Tibial artery (tissue), 4 donors: ENCODE measurements around the gene ASB2.

ENCODE experiments used
- DNase-seq, 2 donors: peaks; one replicate each; pipeline ENCODE4 v3.0.0-alpha.2; 2019
- H3K27ac ChIP-seq, 2 donors: fragments of 200-600 bp; sonication (generic) in 1 of 2; 1 replicate in 1 of 2; 2 replicates in 1 of 2; pipeline ENCODE4 v1.5.1; 2018 to 2019; ENCODE audit warnings: mild to moderate bottlenecking in 1 of 2
- H3K27me3 ChIP-seq, 2 donors: fragments of 200-600 bp; sonication (generic) in 1 of 2; one replicate each; pipeline versions ENCODE4 v1.5.1 to v1.6.0; 2016 to 2019
- H3K36me3 ChIP-seq, 3 donors: fragments of 200-600 bp; sonication (generic) in 2 of 3; one replicate each; pipeline ENCODE4 v1.5.1; 2016 to 2019; ENCODE audit warnings: mild to moderate bottlenecking in 2 of 3
- H3K4me1 ChIP-seq, 4 donors: fragments of 200-600 bp; sonication (generic) in 2 of 4; 1 replicate in 3 of 4; 2 replicates in 1 of 4; pipeline ENCODE4 v1.5.1; 2016 to 2019
- H3K4me3 ChIP-seq, 2 donors: fragments of 200-600 bp; sonication (generic) in 1 of 2; 1 replicate in 1 of 2; 2 replicates in 1 of 2; pipeline ENCODE4 v1.5.1; 2018 to 2019; ENCODE audit warnings: mild to moderate bottlenecking in 2 of 2
- H3K9me3 ChIP-seq, 3 donors: fragments of 200-600 bp; sonication (generic) in 1 of 3; one replicate each; pipeline ENCODE4 v1.5.1; 2016 to 2019
- intact Hi-C: fragments of 100-400 bp; cut with DNase I; formaldehyde crosslinking; loops from one replicate; pipeline ENCODE4 v1.15.0; 2023; ENCODE audit warnings: low total_unique reads
- TF ChIP-seq, protein P1 (sequence below), 2 experiments: fragments of 200-600 bp in 1 of 2; fragments of 450-650 bp in 1 of 2; IDR thresholded peaks; one replicate each; pipeline ENCODE4 v1.5.1; 2017 to 2019; ENCODE audit warnings: antibody characterized with exemption in 2 of 2, mild to moderate bottlenecking in 1 of 2, moderate library complexity in 1 of 2

Gene ASB2

DNA sequence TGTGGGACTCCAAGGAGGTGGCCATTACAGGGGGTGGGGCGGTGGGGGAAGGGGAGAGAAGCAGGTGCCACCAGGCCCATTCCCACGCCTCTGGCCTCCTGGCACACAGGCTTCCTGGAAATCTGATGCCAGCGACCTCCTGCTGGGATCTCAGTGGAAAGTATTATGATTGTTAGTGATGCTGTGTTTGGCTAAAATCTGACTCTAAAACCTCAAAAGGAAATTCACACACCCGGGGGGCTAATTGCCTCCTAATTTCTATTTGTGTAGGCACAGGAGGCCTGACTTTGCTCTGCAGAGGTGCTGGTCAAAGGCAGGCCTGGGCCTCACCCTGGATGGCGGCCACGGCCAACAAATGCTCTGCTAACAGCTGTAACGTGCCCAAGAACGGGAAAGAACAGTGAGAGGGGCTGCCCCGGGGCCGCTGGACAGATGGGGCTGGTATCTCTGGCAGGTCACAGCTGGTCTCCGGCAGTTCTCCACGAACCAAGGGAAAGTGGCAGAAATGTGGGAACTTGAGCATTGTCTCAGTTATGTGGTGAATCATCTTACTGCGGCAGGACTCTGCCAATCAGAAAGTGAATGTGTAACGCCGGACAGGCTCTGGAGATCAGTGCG is 35.0 kb downstream of the ASB2 start:
- no peak for DNase-seq

GRCh38 chr14:93940437-93940836 is 35.9 kb downstream of the ASB2 start:
- Histone ChIP-seq H3K9me3 (no peaks in the 10 kb centered on the region), H3K27me3 (no peaks in the 10 kb centered on the region), H3K4me3 (no peak overlapping the region), H3K36me3 (peaks cover 22 to 57% (median 34%) of the 10 kb centered on the region in 3 donors), H3K4me1 (peaks cover 0 to 27% (median 12%) of the 10 kb centered on the region in 4 donors), H3K27ac (peak overlapping the region in 1 of 2 donors; percentile 62)
- intact Hi-C loops = loop anchor here (1.0 to 10.0 kb wide), 2 partner anchors 62 to 194 kb away; no protein-coding TSS in a partner anchor
- DNase-seq = no peak
- TF ChIP-seq, protein P1, sequence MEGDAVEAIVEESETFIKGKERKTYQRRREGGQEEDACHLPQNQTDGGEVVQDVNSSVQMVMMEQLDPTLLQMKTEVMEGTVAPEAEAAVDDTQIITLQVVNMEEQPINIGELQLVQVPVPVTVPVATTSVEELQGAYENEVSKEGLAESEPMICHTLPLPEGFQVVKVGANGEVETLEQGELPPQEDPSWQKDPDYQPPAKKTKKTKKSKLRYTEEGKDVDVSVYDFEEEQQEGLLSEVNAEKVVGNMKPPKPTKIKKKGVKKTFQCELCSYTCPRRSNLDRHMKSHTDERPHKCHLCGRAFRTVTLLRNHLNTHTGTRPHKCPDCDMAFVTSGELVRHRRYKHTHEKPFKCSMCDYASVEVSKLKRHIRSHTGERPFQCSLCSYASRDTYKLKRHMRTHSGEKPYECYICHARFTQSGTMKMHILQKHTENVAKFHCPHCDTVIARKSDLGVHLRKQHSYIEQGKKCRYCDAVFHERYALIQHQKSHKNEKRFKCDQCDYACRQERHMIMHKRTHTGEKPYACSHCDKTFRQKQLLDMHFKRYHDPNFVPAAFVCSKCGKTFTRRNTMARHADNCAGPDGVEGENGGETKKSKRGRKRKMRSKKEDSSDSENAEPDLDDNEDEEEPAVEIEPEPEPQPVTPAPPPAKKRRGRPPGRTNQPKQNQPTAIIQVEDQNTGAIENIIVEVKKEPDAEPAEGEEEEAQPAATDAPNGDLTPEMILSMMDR (IDR thresholded peaks at IDR 0.05) = no peak

More for the DNA sequence above, 35.0 kb downstream of the ASB2 start:
- Histone ChIP-seq H3K27ac (peak overlapping the region; percentile 40 to 62), H3K9me3 (no peaks in the 10 kb centered on the region), H3K36me3 (peaks cover 26 to 62% (median 33%) of the 10 kb centered on the region in 3 donors), H3K4me3 (no peak overlapping the region), H3K4me1 (peaks cover 0 to 27% (median 12%) of the 10 kb centered on the region in 4 donors), H3K27me3 (no peaks in the 10 kb centered on the region)
- TF ChIP-seq, protein P1 (IDR thresholded peaks at IDR 0.05) = no peak
- intact Hi-C loops = loop anchor here (10.0 kb wide), 1 partner anchor 193 kb away; no protein-coding TSS in a partner anchor

- peak overlapping the region; percentile 30 to 31 for H3K4me3 ChIP-seq
- peak overlapping the region; percentile 37 to 62 for H3K27ac ChIP-seq
- peak; percentile 76 to 86 for DNase-seq
Measured at GRCh38 chr14:93939304-93940229, 36.8 kb downstream of the ASB2 start.

DNA sequence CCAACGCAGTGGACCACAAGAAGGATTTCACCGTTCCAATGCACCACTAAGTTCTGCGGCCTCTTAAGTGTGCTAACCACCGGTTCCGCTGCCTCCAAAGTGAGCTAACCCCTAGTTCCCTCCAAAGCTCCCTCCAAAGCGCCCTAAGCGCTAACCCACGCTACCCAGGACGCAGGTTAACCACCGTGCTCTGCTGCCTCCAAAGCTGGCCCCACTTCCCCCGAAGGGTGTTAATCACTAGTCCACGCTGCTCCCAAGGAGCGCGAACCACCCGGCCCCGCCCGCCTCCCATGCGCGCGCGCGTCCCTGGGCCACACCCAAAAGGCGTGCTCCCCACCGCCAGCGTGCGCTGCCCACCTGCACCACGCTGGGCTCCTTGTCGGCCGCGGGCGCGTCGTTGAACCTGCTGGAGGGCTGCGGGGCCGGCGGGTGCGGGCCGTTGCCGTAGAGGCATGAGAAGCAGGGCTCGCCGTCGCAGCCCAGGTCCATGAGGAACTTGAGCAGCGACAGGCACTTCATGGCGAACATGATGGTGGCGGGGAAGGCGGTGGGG is 37.5 kb downstream of the ASB2 start:
- Histone ChIP-seq H3K27me3 (no peaks in the 10 kb centered on the region), H3K4me3 (peak overlapping the region; percentile 30 to 31), H3K36me3 (peaks cover 25 to 57% (median 34%) of the 10 kb centered on the region in 3 donors), H3K27ac (peak overlapping the region in 1 of 2 donors; percentile 62), H3K4me1 (peaks cover 0 to 27% (median 12%) of the 10 kb centered on the region in 4 donors), H3K9me3 (no peaks in the 10 kb centered on the region)
- DNase-seq = no peak
- TF ChIP-seq, protein P1 (IDR thresholded peaks at IDR 0.05) = no peak
- intact Hi-C loops = loop anchor here (1.0 kb wide), 1 partner anchor 66 kb away; no protein-coding TSS in a partner anchor

More at GRCh38 chr14:93939304-93940229, 36.8 kb downstream of the ASB2 start:
- Histone ChIP-seq H3K9me3 (no peaks in the 10 kb centered on the region), H3K36me3 (peaks cover 22 to 57% (median 34%) of the 10 kb centered on the region in 3 donors), H3K4me1 (peaks cover 0 to 27% (median 12%) of the 10 kb centered on the region in 4 donors), H3K27me3 (no peaks in the 10 kb centered on the region)
- TF ChIP-seq, protein P1 (IDR thresholded peaks at IDR 0.05) = peak; percentile 88 to 95
- intact Hi-C loops = loop anchor here (1.0 to 10.0 kb wide), 3 partner anchors 63 to 195 kb away; no protein-coding TSS in a partner anchor

DNA sequence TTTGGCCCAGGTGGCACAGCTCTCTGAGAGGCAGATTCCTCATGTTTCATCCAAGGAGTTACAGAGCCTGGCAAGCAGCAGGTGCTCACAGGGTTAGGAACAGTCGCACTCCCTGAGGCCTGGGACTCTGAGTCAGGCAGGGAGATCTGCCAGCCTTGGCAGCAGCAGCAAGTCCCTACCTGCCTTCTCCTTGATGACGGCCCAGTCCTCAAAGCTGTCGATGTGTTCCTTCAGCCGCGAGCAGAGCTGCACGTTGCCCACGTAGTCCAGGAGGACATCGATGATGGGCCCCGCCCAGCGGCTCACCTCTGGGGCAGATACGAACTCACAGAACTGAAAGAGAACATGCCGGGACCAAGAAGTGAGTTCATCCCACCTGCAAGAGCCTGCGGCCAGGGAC is 38.9 kb downstream of the ASB2 start:
- Histone ChIP-seq H3K9me3 (no peaks in the 10 kb centered on the region), H3K4me3 (no peak overlapping the region), H3K27ac (no peak overlapping the region), H3K4me1 (peaks cover 0 to 27% (median 12%) of the 10 kb centered on the region in 4 donors), H3K36me3 (peaks cover 31 to 61% (median 40%) of the 10 kb centered on the region in 3 donors), H3K27me3 (no peaks in the 10 kb centered on the region)
- no peak for DNase-seq
- intact Hi-C loops = no loop called here
- TF ChIP-seq, protein P1 (IDR thresholded peaks at IDR 0.05) = no peak
